Large intestine (tissue), 3 donors: ENCODE results near the gene DCAF8L2. TPM values are rescaled to one million over a fixed set of nuclear protein-coding genes. Genes with fewer than 3 reads are reported as not detected.
"Not testable (repeated sequence)": the region's sequence is repeated elsewhere in the genome, so short reads cannot be mapped to it uniquely, and the experiment has no call there.

Experiments
- DNase-seq, 2 donors: peaks; one replicate each; pipeline versions ENCODE4 v3.0.0 to v3.0.0-alpha.2; 2013
- H3K27ac ChIP-seq: one replicate; pipeline ENCODE4 v1.5.1; 2013; ENCODE audit warnings: low read length
- H3K27me3 ChIP-seq: 2 replicates; pipeline ENCODE4 v1.6.1; 2013; ENCODE audit warnings: low read length; ENCODE audit not compliant: control insufficient read depth, insufficient read depth
- H3K36me3 ChIP-seq: 2 replicates; pipeline ENCODE4 v1.6.1; 2013; ENCODE audit warnings: low read length; ENCODE audit not compliant: control insufficient read depth, insufficient read depth
- H3K4me1 ChIP-seq: one replicate; pipeline ENCODE4 v1.6.1; 2013; ENCODE audit warnings: low read length; ENCODE audit not compliant: control insufficient read depth, insufficient read depth
- H3K4me3 ChIP-seq: one replicate; pipeline ENCODE4 v1.5.1; 2013; ENCODE audit warnings: low read length
- H3K9me3 ChIP-seq: one replicate; pipeline ENCODE4 v1.6.1; 2013; ENCODE audit warnings: mild to moderate bottlenecking, low read depth, low read length, moderate library complexity; ENCODE audit not compliant: control insufficient read depth
- WGBS: methylation state at CpG from one replicate; pipeline ENCODE4 v1.1.5; 2013; ENCODE audit warnings: low lambda C conversion rate; ENCODE audit not compliant: insufficient coverage; 5-methylcytosine and 5-hydroxymethylcytosine counted together
- polyA plus RNA-seq: library from polyadenylated mRNA; unstranded; fragments of 120-200 nt; gene quantifications from one replicate; pipeline ENCODE4 v1.2.1, GENCODE V29; 2013

The DCAF8L2 gene
- polyA plus RNA-seq, 1 donor: 0.03 TPM

GRCh38 chrX:27671234-27671633 is 81.1 kb downstream of the DCAF8L2 start:
- WGBS: no CpG with 5 or more reads among the region's 2 CpGs
- Histone ChIP-seq H3K27me3 (no peaks in the 10 kb centered on the region), H3K4me1 (no peaks in the 10 kb centered on the region), H3K27ac (no peak overlapping the region), H3K9me3 (no peaks in the 10 kb centered on the region), H3K36me3 (no peaks in the 10 kb centered on the region), H3K4me3 (no peak overlapping the region)
- no peak for DNase-seq

- Histone ChIP-seq H3K9me3 (no peaks in the 10 kb centered on the region), H3K27me3 (no peaks in the 10 kb centered on the region), H3K4me1 (no peaks in the 10 kb centered on the region), H3K4me3 (no peak overlapping the region), H3K36me3 (no peaks in the 10 kb centered on the region), H3K27ac (no peak overlapping the region)
- no peak for DNase-seq
- WGBS: no CpG with 5 or more reads among the region's 4 CpGs
Measured at GRCh38 chrX:27674491-27674890, 84.3 kb downstream of the DCAF8L2 start.

GRCh38 chrX:27675493-27675892 is 85.3 kb downstream of the DCAF8L2 start:
- H3K27me3 ChIP-seq: no peaks in the 10 kb centered on the region
- no peak for DNase-seq
- no peak overlapping the region for H3K27ac ChIP-seq
- H3K9me3 ChIP-seq: no peaks in the 10 kb centered on the region
- H3K4me1 ChIP-seq: no peaks in the 10 kb centered on the region
- H3K36me3 ChIP-seq: no peaks in the 10 kb centered on the region
- no CpG with 5 or more reads among the region's 1 CpG for WGBS
- H3K4me3 ChIP-seq: no peak overlapping the region

- H3K27ac ChIP-seq: no peak overlapping the region
- no peaks in the 10 kb centered on the region for H3K27me3 ChIP-seq
- no CpG with 5 or more reads among the region's 1 CpG for WGBS
- no peak for DNase-seq
- H3K9me3 ChIP-seq: no peaks in the 10 kb centered on the region
- H3K4me3 ChIP-seq: no peak overlapping the region
- H3K4me1 ChIP-seq: no peaks in the 10 kb centered on the region
- no peaks in the 10 kb centered on the region for H3K36me3 ChIP-seq
Measured at GRCh38 chrX:27679281-27679680, 89.1 kb downstream of the DCAF8L2 start.

- no peaks in the 10 kb centered on the region for H3K9me3 ChIP-seq
- no peaks in the 10 kb centered on the region for H3K4me1 ChIP-seq
- no peak for DNase-seq
- H3K27ac ChIP-seq: no peak overlapping the region
- H3K27me3 ChIP-seq: no peaks in the 10 kb centered on the region
- H3K4me3 ChIP-seq: no peak overlapping the region
- WGBS: no CpG with 5 or more reads among the region's 1 CpG
- no peaks in the 10 kb centered on the region for H3K36me3 ChIP-seq
Measured at GRCh38 chrX:27680726-27681125, 90.6 kb downstream of the DCAF8L2 start.

- not testable (repeated sequence) for H3K27me3 ChIP-seq, H3K4me1 ChIP-seq, H3K36me3 ChIP-seq, H3K9me3 ChIP-seq, H3K4me3 ChIP-seq, H3K27ac ChIP-seq
- no CpG with 5 or more reads among the region's 5 CpGs for WGBS
- DNase-seq: peak; percentile 7 to 18
Measured at GRCh38 chrX:27683566-27684208, 93.5 kb downstream of the DCAF8L2 start.

- H3K4me3 ChIP-seq: no peak overlapping the region
- no peaks in the 10 kb centered on the region for H3K9me3 ChIP-seq
- no peaks in the 10 kb centered on the region for H3K36me3 ChIP-seq
- H3K27me3 ChIP-seq: no peaks in the 10 kb centered on the region
- no peak overlapping the region for H3K27ac ChIP-seq
- no peaks in the 10 kb centered on the region for H3K4me1 ChIP-seq
- DNase-seq: no peak
- WGBS: no CpG with 5 or more reads among the region's 1 CpG
Measured at GRCh38 chrX:27694667-27695066, 104.5 kb downstream of the DCAF8L2 start.

- H3K4me1 ChIP-seq: no peaks in the 10 kb centered on the region
- H3K27ac ChIP-seq: no peak overlapping the region
- H3K36me3 ChIP-seq: no peaks in the 10 kb centered on the region
- no peak overlapping the region for H3K4me3 ChIP-seq
- no peaks in the 10 kb centered on the region for H3K9me3 ChIP-seq
- H3K27me3 ChIP-seq: no peaks in the 10 kb centered on the region
- no peak for DNase-seq
- WGBS: no CpG with 5 or more reads among the region's 1 CpG
Measured at GRCh38 chrX:27706526-27706925, 116.4 kb downstream of the DCAF8L2 start.

GRCh38 chrX:27715610-27716009 is 125.5 kb downstream of the DCAF8L2 start:
- no peaks in the 10 kb centered on the region for H3K4me1 ChIP-seq
- H3K9me3 ChIP-seq: no peaks in the 10 kb centered on the region
- no peak for DNase-seq
- no peaks in the 10 kb centered on the region for H3K36me3 ChIP-seq
- H3K4me3 ChIP-seq: no peak overlapping the region
- H3K27me3 ChIP-seq: no peaks in the 10 kb centered on the region
- H3K27ac ChIP-seq: no peak overlapping the region
- no CpG with 5 or more reads among the region's 2 CpGs for WGBS

- WGBS: no CpG with 5 or more reads among the region's 3 CpGs
Measured at GRCh38 chrX:27728291-27728690, 138.1 kb downstream of the DCAF8L2 start.

GRCh38 chrX:27731962-27732361 is 141.8 kb downstream of the DCAF8L2 start:
- Histone ChIP-seq H3K4me3 (no peak overlapping the region), H3K27me3 (no peaks in the 10 kb centered on the region), H3K27ac (no peak overlapping the region), H3K36me3 (no peaks in the 10 kb centered on the region), H3K9me3 (no peaks in the 10 kb centered on the region), H3K4me1 (no peaks in the 10 kb centered on the region)
- WGBS: no CpG with 5 or more reads among the region's 5 CpGs
- DNase-seq: no peak

More at GRCh38 chrX:27728291-27728690, 138.1 kb downstream of the DCAF8L2 start:
- Histone ChIP-seq H3K9me3 (no peaks in the 10 kb centered on the region), H3K27ac (no peak overlapping the region), H3K27me3 (no peaks in the 10 kb centered on the region), H3K4me3 (no peak overlapping the region), H3K36me3 (no peaks in the 10 kb centered on the region), H3K4me1 (no peaks in the 10 kb centered on the region)
- no peak for DNase-seq
